DND-41 (cell line): ENCODE results near the gene ZNF521.

ENCODE experiments used
- ATAC-seq: fragments of 200-7000 bp; cut with Tn5 transposase; 3 replicates; pipeline ENCODE4 v1.9.1; 2021; ENCODE audit warnings: low read depth; ENCODE audit not compliant: insufficient read depth
- DNase-seq: peaks from one replicate; pipeline ENCODE4 v3.0.0-alpha.2; 2020
- H2AFZ ChIP-seq: 2 replicates; pipeline ENCODE4 v1.6.0; 2012; ENCODE audit warnings: low read depth, low read length
- H3K27ac ChIP-seq: 2 replicates; pipeline ENCODE4 v1.5.1; 2012; ENCODE audit warnings: low read length, inconsistent platforms
- H3K27me3 ChIP-seq: fragments of 200-600 bp; sonication (generic); 2 replicates; pipeline ENCODE4 v1.6.0; 2012; ENCODE audit warnings: low read length, mild to moderate bottlenecking, inconsistent platforms; ENCODE audit not compliant: insufficient read depth, poor library complexity
- H3K36me3 ChIP-seq: 2 replicates; pipeline ENCODE4 v1.5.1; 2012; ENCODE audit warnings: low read length, inconsistent platforms; ENCODE audit not compliant: insufficient read depth
- H3K4me1 ChIP-seq: 2 replicates; pipeline ENCODE4 v1.5.1; 2012; ENCODE audit warnings: mild to moderate bottlenecking, low read length; ENCODE audit not compliant: insufficient read depth
- H3K4me2 ChIP-seq: 2 replicates; pipeline ENCODE4 v1.6.0; 2012; ENCODE audit warnings: mild to moderate bottlenecking, moderate library complexity, low read length, inconsistent platforms; ENCODE audit not compliant: insufficient read depth
- H3K4me3 ChIP-seq, 2 experiments: fragments of 200-600 bp in 1 of 2; shearing (Covaris generic) in 1 of 2; 2 replicates each; pipeline ENCODE4 v1.5.1; 2012 to 2016; ENCODE audit warnings: inconsistent platforms in 2 of 2, low read length in 2 of 2, mild to moderate bottlenecking in 2 of 2, low read depth in 1 of 2, moderate library complexity in 1 of 2
- H3K79me2 ChIP-seq: 2 replicates; pipeline ENCODE4 v1.6.0; 2012; ENCODE audit warnings: low read length, inconsistent platforms; ENCODE audit not compliant: insufficient read depth
- H3K9ac ChIP-seq: 2 replicates; pipeline ENCODE4 v1.6.0; 2012; ENCODE audit warnings: low read depth, mild to moderate bottlenecking, inconsistent platforms, low read length, moderate library complexity
- H3K9me3 ChIP-seq: 2 replicates; pipeline ENCODE4 v1.5.1; 2012; ENCODE audit warnings: low read length, moderate library complexity, mild to moderate bottlenecking, inconsistent platforms; ENCODE audit not compliant: insufficient read depth, severe bottlenecking
- H4K20me1 ChIP-seq: 2 replicates; pipeline ENCODE4 v1.6.0; 2012; ENCODE audit warnings: low read length; ENCODE audit not compliant: insufficient read depth
- CTCF ChIP-seq: IDR thresholded peaks from 2 replicates; pipeline ENCODE4 v1.5.1; 2012; ENCODE audit warnings: borderline replicate concordance, low read length, moderate library complexity, mild to moderate bottlenecking; ENCODE audit not compliant: poor library complexity, severe bottlenecking; ENCODE audit errors: extremely low read depth
- EZH2 ChIP-seq: IDR thresholded peaks from 3 replicates; pipeline ENCODE4 v1.6.1; 2012; ENCODE audit warnings: borderline replicate concordance, low read depth, mild to moderate bottlenecking, moderate library complexity, low read length, inconsistent platforms; ENCODE audit not compliant: severe bottlenecking

ZNF521 gene

GRCh38 chr18:25284281-25284680 lies 67.7 kb downstream of the ZNF521 start:
- Histone ChIP-seq H2AFZ (no peak overlapping the region), H3K27ac (no peak overlapping the region), H3K27me3 (peaks cover 4% of the 10 kb centered on the region), H3K4me1 (no peaks in the 10 kb centered on the region), H3K9me3 (no peaks in the 10 kb centered on the region), H3K4me2 (no peak overlapping the region), H4K20me1 (no peaks in the 10 kb centered on the region), H3K79me2 (no peaks in the 10 kb centered on the region), H3K9ac (no peak overlapping the region), H3K4me3 (no peak overlapping the region), H3K36me3 (no peaks in the 10 kb centered on the region)
- ATAC-seq, result no peak
- no peak for DNase-seq
- TF ChIP-seq EZH2 (no peak), CTCF (no peak)

GRCh38 chr18:25283781-25284180 lies 68.2 kb downstream of the ZNF521 start:
- Histone ChIP-seq H3K4me1 (no peaks in the 10 kb centered on the region), H3K27me3 (peaks cover 4% of the 10 kb centered on the region), H3K36me3 (no peaks in the 10 kb centered on the region), H3K79me2 (no peaks in the 10 kb centered on the region), H3K27ac (no peak overlapping the region), H4K20me1 (no peaks in the 10 kb centered on the region), H3K4me2 (no peak overlapping the region), H3K4me3 (no peak overlapping the region), H3K9me3 (no peaks in the 10 kb centered on the region), H3K9ac (no peak overlapping the region), H2AFZ (no peak overlapping the region)
- TF ChIP-seq EZH2 (no peak), CTCF (no peak)
- DNase-seq (no peak), ATAC-seq (no peak)

- H3K4me3 ChIP-seq, result no peak overlapping the region
- ATAC-seq (no peak), DNase-seq (no peak)
- H3K9me3 ChIP-seq, result no peaks in the 10 kb centered on the region
- H2AFZ ChIP-seq, result no peak overlapping the region
- H3K27ac ChIP-seq, result no peak overlapping the region
- no peaks in the 10 kb centered on the region for H3K4me1 ChIP-seq
- TF ChIP-seq EZH2, result no peak
- no peak for TF ChIP-seq CTCF
- H4K20me1 ChIP-seq, result no peaks in the 10 kb centered on the region
- no peaks in the 10 kb centered on the region for H3K36me3 ChIP-seq
- H3K9ac ChIP-seq, result no peak overlapping the region
- peaks cover 7% of the 10 kb centered on the region for H3K27me3 ChIP-seq
- H3K79me2 ChIP-seq, result no peaks in the 10 kb centered on the region
- H3K4me2 ChIP-seq, result no peak overlapping the region
Measured at GRCh38 chr18:25282896-25283703, 68.9 kb downstream of the ZNF521 start.

GRCh38 chr18:25282282-25282681 lies 69.7 kb downstream of the ZNF521 start:
- ATAC-seq, result no peak
- no peaks in the 10 kb centered on the region for H4K20me1 ChIP-seq
- no peak overlapping the region for H2AFZ ChIP-seq
- no peaks in the 10 kb centered on the region for H3K4me1 ChIP-seq
- H3K4me2 ChIP-seq, result no peak overlapping the region
- H3K9me3 ChIP-seq, result no peaks in the 10 kb centered on the region
- DNase-seq, result no peak
- no peak overlapping the region for H3K27ac ChIP-seq
- TF ChIP-seq EZH2 (no peak), CTCF (no peak)
- H3K79me2 ChIP-seq, result no peaks in the 10 kb centered on the region
- peaks cover 7% of the 10 kb centered on the region for H3K27me3 ChIP-seq
- H3K9ac ChIP-seq, result no peak overlapping the region
- H3K4me3 ChIP-seq, result no peak overlapping the region
- no peaks in the 10 kb centered on the region for H3K36me3 ChIP-seq
